Lower leg skin (tissue), 4 donors: ENCODE data around the gene ZNF746. TPM values are rescaled to one million over a fixed set of nuclear protein-coding genes. Genes with fewer than 3 reads are reported as not detected.
A peak's percentile ranks its signal among the peaks of the same experiment; 100 is the strongest.
"Not testable (repeated sequence)": the region's sequence is repeated elsewhere in the genome, so short reads cannot be mapped to it uniquely, and the experiment has no call there.

Source experiments
- DNase-seq, 2 donors: peaks; one replicate each; pipeline ENCODE4 v3.0.0-alpha.2; 2019; ENCODE audit warnings: low spot score in 2 of 2
- H3K4me3 ChIP-seq: fragments of 200-600 bp; sonication (generic); 2 replicates; pipeline ENCODE4 v1.5.1; 2017; ENCODE audit warnings: mild to moderate bottlenecking, low read depth; ENCODE audit not compliant: poor library complexity, severe bottlenecking
- POLR2A ChIP-seq, 2 donors: fragments of 450-650 bp; IDR thresholded peaks; one replicate each; pipeline ENCODE4 v1.6.1; 2016 to 2017; ENCODE audit warnings: antibody characterized with exemption in 2 of 2, mild to moderate bottlenecking in 1 of 2, moderate library complexity in 1 of 2
- WGBS, 2 donors: methylation state at CpG; one replicate each; pipeline ENCODE4 v1.1.5; 2018; 5-methylcytosine and 5-hydroxymethylcytosine counted together
- intact Hi-C: fragments of 100-400 bp; cut with DNase I; formaldehyde crosslinking; loops from one replicate; pipeline ENCODE4 v1.15.0; 2023; ENCODE audit warnings: low total_unique reads
- total RNA-seq, 4 donors: library from RNA; depleted of rRNA; stranded (reverse); fragments of >200 nt; gene quantifications; one replicate each; pipeline ENCODE4 v1.1.0, GENCODE V29; 2016
- TF ChIP-seq, protein P1 (sequence below), 3 donors: fragments of 450-650 bp; IDR thresholded peaks; one replicate each; pipeline ENCODE4 v1.5.1; 2016; ENCODE audit warnings: antibody characterized with exemption in 3 of 3, mild to moderate bottlenecking in 3 of 3, moderate library complexity in 2 of 3

The ZNF746 gene
- total RNA-seq, 4 donors from 2014 or later, result 21.6 to 26.3 (median 23.8) TPM

DNA sequence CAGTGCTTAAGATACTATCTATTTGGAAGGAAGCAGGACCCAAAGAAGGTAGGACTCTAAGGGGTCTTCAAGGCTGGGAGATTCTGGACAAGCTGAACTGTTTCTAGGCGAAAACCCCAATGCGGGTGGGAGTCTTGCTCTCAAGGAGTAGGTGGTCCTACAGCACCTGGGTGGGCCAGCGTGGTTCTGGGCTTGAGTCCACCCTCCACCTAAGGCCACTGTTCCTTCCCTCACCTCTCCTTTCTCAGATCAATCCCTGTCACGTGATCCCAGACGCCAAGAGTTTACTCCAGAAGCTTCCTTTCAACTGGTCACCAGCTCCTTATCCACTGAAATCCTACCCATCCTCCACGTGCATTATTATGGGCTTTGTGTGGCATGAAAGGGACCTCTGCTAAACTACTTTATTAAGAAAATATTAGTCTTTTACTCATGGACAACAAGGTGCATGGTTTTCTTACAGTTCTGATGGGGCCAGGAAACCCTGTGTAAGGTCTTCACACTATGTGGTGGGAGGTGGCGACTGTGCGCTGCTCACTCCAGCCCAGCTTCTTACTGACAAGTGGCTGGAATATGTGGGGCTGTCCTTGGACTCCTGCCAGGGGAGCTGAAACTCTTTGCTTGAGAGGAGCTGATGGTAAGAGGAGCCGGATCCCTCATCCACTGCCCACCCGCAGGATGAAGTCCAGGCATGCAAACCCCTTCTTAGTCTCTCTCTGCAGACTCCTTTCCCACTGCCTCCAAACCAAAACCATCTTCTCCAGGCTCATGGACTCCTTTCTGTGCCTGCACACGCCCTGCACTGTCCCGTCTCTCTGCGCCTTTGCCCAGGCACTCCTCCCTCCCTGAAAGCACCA lies 1.6 kb downstream of the ZNF746 start:
- WGBS, 2 donors, result 46 to 53% methylated on average over 13 of the region's 13 CpGs
- intact Hi-C loops, result no loop called here
- H3K4me3 ChIP-seq, result no peak overlapping the region
- TF ChIP-seq POLR2A (IDR thresholded peaks at IDR 0.05), result no peak
- TF ChIP-seq, protein P1, sequence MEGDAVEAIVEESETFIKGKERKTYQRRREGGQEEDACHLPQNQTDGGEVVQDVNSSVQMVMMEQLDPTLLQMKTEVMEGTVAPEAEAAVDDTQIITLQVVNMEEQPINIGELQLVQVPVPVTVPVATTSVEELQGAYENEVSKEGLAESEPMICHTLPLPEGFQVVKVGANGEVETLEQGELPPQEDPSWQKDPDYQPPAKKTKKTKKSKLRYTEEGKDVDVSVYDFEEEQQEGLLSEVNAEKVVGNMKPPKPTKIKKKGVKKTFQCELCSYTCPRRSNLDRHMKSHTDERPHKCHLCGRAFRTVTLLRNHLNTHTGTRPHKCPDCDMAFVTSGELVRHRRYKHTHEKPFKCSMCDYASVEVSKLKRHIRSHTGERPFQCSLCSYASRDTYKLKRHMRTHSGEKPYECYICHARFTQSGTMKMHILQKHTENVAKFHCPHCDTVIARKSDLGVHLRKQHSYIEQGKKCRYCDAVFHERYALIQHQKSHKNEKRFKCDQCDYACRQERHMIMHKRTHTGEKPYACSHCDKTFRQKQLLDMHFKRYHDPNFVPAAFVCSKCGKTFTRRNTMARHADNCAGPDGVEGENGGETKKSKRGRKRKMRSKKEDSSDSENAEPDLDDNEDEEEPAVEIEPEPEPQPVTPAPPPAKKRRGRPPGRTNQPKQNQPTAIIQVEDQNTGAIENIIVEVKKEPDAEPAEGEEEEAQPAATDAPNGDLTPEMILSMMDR (IDR thresholded peaks at IDR 0.05), result no peak
- peak; percentile 57 to 93 for DNase-seq

DNA sequence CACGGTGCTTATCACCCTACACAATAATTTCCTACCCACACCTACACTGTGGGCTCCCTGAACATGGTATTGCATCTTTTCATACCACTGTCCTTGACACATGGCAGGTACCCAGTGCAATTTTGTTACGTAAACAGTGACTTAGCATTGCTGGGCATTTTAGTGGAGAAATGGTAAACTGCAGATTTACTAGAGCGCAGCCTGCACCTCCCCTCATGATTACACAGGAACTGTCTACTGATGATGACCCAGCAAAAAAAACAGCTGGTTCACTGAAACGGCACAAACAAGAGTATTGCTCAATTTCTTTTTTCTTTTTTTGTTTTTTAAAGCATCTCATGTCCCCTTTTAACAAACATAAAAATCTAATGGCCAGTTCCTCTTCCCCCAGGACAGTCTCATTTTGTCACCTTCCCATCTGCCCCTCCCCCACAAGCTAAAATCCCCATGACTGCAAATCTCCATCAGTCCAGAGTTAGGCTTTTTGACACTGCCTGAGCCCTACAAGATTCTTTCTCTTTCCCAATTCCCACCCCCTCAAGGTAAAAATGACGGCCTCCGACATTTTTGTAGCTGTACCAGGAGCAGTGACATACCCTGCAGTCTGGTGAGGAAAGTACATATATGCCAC lies 2.8 kb downstream of the ZNF746 start:
- TF ChIP-seq POLR2A (IDR thresholded peaks at IDR 0.05), result no peak
- TF ChIP-seq, protein P1 (IDR thresholded peaks at IDR 0.05), result no peak
- no peak for DNase-seq
- WGBS, 2 donors, result 77 to 82% methylated on average over 6 of the region's 6 CpGs
- intact Hi-C loops, result no loop called here
- H3K4me3 ChIP-seq, result no peak overlapping the region

- DNase-seq, H3K4me3 ChIP-seq, intact Hi-C loops: not testable (repeated sequence)
- WGBS, 2 donors, result 87 to 88% methylated on average over 18 to 20 of the region's 20 CpGs
Measured at GRCh38 chr7:149493975-149494374, 3.6 kb downstream of the ZNF746 start.

DNA sequence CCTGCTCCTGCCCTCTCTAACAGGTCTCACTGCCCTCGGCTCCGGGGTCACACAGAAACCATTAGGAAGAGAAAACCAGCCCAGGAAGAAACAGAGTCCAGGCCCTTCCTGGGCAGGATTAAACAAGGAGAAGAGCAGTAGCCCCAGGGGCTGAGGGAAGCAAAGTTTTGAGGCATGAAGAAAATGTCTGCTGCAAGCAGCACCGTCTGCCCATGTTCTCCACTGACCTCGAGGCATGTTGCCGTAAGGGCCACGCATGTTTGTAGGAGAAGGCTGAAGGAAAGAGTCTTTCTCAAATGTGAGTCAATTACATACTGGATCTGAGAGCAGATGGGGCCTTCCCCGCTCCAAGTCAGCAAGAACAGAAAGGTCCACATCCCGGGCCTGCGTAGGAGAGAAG lies 4.2 kb downstream of the ZNF746 start:
- 90 to 91% methylated on average over 9 of the region's 9 CpGs for whole genome bisulfite sequencing, 2 donors
- intact Hi-C loops, result no loop called here
- TF ChIP-seq, protein P1 (IDR thresholded peaks at IDR 0.05), result no peak
- no peak for TF ChIP-seq POLR2A (IDR thresholded peaks at IDR 0.05)
- DNase-seq, result no peak
- H3K4me3 ChIP-seq, result no peak overlapping the region

GRCh38 chr7:149490083-149490760 lies 7.4 kb downstream of the ZNF746 start:
- no peak for DNase-seq
- whole genome bisulfite sequencing, 2 donors, result 77 to 83% methylated on average over 15 of the region's 15 CpGs
- H3K4me3 ChIP-seq, result no peak overlapping the region
- TF ChIP-seq POLR2A (IDR thresholded peaks at IDR 0.05), result no peak
- TF ChIP-seq, protein P1 (IDR thresholded peaks at IDR 0.05), result no peak
- intact Hi-C loops, result no loop called here
